Left forelimb (tissue), 1 donor: Measurements from ENCODE around the gene LAMA3.
"Not testable (repeated sequence)": the region's sequence is repeated elsewhere in the genome, so short reads cannot be mapped to it uniquely, and the experiment has no call there.

Source experiments
- DNase-seq: peaks from one replicate; pipeline ENCODE4 v3.0.0-alpha.2; 2018; ENCODE audit warnings: low spot score

LAMA3 gene

DNA sequence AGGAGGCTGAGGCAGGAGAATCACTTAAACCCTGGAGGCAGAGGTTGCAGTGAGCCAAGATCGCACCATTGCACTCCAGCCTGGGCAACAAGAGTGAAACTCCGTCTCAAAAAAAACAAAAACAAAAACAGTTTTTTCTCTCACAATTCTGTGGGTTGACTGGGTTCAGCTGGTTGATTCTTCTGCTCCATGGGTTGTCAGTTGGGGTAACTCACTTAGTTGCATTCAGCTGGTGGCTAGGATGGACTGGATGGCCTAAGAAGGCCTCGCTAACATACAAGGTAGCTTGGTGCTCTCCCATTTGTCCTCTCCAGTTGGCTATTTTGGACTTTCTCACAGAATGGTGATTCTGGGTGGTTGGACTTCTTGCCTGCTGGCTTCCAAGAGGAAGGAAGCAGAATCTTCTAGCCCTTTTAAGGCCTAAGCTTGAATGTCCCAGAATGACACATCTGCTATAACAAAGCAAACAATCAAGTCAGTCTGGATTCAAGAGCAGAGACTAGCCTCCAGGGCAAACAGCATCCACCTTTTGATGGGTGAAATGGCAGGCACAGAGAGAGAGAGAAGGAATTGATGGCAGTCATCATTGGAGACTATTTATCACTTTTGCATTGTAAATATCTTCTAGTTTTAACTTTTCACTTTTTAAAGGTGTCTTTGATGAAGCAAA is 17.9 kb downstream of the LAMA3 start:
- DNase-seq = no peak

DNA sequence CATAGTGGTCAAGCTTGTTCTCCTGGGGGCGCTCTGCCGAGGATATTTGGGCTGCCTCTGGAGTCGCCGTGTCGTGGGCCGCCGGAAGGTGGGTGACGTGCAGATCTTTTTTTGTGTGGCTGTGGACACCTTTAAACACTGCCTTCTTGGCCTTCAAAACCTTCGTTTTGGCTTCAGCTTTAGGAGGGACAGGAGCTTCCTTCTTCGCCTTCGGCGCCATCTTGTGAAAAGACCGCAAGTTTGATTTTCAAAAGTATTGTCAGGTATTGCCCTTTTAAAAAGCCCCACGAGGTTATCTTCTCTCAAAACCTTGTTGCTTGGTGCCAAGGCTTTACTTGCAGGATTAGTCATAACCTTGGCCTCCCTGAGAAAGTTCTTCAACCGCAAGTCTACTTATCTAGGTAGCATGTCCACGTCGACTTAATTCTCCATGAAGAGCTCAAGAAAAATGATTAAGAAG is 20.8 kb downstream of the LAMA3 start:
- no peak for DNase-seq

DNA sequence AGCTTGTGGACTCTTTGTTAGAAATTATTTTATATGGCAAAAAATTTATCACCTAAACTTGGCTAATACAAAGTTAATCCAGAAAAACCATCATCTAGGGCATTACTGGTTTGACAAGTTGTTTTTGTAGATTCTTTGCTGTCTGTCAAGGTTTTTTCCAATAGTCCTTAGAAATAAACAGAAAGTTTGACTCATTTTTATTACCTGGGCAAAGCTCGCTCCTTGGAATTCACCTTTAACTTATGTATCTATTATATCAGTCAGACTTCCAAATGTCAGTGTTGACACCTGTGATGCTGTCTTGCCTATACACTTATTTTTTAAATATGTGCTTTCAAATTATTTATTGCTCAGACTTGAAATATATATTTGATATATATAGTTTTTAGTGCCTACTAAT is 21.7 kb downstream of the LAMA3 start:
- no peak for DNase-seq

DNA sequence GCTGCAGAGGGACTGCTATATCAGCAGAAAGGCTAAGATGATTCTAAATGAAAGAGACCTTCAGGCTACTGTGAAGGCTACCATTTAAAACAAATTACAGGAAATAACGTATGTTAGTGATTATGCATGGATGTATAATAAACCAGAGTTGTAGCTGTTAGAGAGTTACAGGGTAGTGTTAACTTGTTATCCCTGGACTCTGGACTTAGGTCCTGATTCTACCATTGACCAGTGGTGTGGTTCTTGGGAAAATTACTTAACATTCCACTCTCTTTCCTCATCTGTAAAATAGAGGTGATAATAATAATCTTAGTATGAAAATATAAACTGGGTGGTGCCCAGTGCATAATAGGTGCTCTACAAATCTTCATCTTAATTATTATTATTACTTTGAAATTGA is 22.2 kb downstream of the LAMA3 start:
- no peak for DNase-seq

DNA sequence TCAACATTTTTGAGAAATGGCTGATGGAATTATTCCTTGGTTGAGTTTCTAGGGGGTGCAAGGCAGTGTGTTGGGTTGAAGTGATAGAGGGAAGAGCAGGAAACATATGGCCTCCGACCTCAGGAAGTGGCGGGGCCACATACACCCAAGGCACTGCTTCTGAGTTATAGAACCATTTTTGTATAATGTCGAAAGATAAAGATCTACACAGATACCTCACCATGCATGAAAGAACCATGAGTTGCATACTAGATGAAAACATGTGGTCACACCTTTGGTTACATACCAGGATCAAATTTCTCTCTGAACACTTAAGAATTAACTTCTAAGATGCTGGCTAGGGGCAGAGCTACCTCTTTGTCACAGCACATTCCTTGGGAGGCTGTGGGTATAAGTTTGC is 23.2 kb downstream of the LAMA3 start:
- no peak for DNase-seq

DNA sequence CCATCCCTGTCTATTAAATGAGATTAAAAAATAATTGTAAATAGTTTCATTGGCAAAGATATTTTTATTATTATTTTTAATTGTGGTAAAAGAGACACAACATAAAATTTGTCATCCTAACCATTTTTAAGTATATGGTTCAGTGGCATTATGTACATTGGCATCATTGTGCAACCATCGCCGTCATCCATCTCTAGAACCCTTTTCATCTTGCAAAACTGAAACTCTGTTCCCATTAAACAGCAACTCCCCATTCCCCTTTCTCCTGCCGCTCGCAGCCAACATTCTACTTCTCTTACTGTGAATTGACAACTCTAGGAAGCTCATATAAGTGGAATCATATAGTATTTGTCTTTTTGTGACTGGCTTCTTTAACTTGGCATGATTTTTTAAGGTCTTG is 25.3 kb downstream of the LAMA3 start:
- no peak for DNase-seq

DNA sequence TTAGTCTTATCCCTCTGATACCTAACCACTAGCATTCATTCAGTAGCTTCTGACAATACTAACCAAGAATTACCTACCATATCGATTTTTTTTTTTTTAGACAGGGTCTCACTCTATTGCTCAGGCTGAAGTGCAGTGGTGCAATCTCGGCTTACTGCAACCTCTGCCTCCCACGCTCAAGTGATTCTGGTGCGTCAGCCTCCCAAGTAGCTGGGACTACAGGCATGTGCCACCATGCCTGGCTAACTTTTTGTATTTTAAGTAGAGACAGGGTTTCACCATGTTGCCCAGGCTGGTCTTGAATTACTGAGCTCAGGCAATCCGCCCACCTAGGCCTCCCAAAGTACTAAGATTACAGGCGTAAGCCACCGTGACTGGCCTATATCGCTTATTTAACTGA is 26.8 kb downstream of the LAMA3 start:
- not testable (repeated sequence) for DNase-seq

DNA sequence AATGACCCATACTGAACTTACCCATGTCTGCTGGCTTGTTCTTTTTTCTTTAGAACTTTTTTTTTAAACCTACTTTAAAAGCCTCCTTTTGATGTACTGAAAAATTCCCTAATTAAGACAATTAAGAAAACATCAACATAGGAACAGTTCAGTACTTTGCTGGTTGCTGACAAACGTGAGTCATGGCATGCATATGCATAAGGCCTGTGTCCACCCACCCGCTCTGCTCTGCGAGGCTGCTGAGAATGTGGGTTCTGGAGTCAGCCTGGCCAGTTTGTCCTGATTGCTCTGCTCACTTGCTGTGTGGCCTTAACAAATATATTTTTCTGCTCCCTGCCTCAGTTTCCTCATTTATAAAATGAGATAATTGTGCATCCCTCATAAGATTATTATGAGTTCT is 27.3 kb downstream of the LAMA3 start:
- no peak for DNase-seq

DNA sequence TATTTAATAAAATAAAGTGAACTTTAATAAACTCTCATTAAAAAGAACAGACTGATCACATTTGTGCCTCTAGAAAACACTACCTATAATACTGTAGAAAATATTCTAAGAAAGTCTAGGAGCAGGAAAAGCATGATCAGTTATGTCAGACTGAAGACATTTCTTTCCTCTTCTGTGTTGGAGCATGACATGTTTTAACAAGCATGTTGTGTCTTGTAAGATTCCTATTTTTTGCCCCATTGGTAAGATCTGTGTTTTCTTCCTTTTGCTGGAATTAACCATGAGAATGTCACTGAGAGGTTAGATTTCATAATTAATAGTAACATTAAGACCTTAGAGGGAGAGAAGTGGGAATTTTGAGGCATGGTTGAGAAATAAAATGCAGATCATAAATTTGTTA is 27.7 kb downstream of the LAMA3 start:
- no peak for DNase-seq

DNA sequence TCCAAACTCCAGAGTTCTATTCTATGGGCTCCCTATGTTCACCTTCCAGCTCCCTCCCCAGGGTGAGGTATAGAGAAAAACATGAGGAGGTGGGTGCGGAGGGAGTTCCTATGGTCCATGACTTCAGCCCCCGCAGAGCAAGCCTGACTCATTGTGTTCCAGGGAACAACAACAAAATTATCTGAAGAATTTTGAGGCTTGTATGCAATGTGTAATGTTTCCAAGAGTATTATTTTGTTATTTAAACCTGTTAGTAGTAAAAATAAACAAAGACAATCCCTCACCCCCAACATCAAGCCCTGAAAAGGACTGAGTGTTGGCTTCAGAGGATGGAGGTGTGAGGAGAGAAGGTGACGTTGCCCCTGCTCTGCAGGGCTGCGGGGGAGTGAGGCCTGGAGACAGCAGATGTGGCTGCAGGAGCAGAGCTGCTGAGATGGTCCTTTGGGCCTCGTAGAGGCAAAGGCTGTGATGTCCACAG is 29.0 kb downstream of the LAMA3 start:
- no peak for DNase-seq

DNA sequence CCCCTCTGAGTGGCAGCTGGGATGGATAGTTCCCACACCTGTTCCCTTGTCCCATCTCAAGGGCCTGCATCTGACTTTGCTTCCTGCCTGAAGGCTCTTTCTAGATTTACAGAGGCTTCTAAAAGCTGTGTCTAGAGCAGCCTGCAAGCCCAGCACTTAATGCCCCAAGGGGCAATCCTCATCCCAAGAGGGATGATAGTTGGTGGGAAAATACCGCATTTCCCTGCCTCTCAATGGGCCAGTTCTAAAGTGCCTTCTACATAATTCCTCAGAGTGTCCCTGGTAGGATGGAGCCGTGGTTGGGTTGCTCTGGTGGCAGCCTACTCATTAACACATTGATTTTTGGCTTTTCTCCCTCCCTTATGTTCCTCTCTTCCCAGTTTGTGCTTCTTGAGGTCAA is 29.5 kb downstream of the LAMA3 start:
- no peak for DNase-seq

DNA sequence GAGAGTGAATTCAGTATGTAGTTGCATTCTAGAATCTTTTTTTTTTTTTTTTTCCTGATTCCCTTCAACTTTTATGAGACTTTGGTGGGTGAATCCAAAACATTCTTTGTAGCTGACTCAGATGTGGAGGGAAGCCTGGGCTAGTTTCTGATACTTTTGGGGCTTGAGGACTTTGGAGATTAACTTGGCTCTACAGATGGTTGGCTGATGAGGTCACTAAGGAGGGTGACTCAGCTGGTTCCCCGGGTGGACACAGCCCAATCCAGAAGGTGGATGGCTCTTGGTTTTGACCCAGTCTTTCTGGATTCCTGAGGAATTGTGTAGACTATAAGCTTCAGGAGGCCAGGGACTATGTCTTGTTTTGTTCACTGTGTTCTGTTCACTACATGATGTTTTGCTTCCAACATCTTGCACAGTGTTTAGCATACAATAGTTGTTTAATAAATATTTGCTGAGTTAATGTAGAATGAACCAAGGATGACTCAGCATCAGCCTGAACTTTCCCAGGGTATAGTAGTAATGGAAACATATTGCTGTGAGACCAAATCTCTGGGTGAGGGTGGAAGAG is 30.5 kb downstream of the LAMA3 start:
- DNase-seq = no peak

DNA sequence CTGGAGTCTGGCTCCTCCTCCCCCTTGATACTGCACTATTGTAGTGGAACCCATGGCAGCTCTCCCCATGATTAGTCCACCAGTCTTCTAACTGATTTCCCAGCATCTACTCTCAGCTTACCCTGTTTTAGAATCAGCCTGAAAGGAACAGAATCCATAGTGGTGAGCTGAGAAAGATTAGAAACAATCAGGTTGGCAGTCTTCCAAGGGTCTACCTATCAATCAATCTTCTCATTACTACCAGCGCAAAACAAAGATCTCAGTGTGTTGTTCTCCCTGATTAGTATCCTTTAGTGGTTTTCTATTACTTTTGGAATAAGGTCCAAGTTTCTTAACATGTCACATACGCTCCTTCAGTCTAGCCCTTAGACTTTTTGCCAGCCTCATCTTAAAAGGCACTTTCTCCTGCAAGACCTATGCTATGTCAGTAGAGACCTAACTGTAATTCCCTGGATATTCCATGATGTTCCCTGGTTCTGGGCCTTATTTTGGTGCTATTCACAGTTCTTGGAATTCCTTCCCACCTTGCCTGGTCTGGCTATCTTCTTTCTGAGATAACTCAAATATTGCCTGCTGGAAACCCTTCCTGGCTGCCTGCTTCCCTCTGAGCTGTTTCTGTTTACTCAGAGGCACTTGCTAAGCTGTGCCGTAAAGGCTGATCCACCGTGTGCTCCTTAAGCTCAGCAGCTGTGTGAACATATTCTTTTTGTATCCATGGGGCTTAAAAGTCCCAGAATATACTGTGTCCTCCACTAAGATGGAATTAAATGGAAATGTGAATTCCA is 32.6 kb downstream of the LAMA3 start:
- DNase-seq = no peak

DNA sequence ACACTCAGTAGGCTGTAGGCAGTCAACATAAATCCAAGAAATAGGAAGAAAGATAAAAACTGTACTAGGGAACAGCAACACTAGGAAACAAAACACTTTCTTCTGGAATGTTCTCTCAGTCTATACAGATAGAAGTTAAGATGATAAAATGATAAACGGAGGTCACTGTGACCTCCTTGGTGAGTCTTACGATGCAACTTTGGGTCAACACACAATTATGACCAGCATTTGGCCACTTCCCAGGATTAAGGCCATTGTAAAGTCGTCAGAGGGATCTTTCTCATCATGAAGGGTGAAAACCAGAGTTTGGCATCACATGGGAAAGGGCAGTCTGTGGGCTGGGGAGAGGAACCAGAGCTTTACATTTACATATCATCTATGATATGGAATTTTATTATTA is 33.4 kb downstream of the LAMA3 start:
- no peak for DNase-seq

DNA sequence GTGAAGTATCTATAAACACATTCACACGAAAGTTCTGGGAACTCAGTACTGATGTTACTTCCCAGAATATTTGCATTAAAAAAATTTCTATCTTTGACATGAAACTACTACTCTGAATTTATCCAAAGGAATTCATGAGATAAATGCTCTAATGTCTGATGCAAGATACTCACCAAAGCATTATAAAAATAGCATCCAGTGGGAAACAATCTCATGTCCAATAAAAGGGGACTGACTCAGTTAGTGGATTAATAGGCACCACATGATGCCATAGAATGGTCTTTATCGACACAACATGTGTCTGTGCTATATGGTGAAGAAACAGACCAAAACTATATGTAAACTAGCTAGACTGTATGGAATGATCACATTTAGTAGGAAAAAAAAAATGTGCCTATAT is 33.9 kb downstream of the LAMA3 start:
- no peak for DNase-seq

DNA sequence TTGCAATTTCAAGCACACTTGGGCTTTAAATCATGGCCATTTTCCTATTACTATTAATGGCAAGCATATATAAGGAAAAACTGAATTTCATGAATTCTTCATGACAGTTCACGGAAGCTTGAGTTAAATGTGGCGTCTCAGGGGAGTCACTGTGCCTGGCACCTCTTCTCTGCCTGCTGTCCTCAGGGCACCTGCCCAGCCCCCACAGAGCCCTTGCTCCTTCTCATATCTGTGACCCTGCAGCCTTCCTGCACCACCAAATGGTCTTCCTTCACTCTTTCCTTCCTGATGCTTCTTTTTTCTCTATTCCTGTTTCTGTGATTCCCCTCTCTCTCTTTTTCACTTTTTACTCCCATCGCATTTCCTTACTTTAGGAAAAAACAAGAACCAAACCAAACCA is 35.4 kb downstream of the LAMA3 start:
- DNase-seq = no peak

DNA sequence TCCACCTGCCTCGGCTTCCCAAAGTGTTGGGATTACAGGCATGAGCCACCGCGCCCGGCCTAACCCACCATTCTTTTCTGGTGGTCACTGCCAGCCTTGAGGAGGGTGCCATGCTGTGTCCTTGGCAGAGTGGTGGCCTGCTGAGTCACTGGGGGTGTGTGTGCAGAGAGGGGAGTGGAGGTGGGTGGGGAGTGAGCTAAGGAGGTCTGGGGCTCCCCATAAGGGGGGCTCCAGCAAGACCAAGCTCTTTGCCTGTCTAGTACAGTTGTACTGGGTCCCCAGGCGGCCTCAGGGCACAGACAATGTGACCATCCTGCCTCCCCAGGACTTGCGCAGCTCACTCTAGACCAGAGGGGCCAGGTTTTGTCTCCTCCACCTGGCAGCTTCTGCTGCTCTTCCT is 36.1 kb downstream of the LAMA3 start:
- no peak for DNase-seq

DNA sequence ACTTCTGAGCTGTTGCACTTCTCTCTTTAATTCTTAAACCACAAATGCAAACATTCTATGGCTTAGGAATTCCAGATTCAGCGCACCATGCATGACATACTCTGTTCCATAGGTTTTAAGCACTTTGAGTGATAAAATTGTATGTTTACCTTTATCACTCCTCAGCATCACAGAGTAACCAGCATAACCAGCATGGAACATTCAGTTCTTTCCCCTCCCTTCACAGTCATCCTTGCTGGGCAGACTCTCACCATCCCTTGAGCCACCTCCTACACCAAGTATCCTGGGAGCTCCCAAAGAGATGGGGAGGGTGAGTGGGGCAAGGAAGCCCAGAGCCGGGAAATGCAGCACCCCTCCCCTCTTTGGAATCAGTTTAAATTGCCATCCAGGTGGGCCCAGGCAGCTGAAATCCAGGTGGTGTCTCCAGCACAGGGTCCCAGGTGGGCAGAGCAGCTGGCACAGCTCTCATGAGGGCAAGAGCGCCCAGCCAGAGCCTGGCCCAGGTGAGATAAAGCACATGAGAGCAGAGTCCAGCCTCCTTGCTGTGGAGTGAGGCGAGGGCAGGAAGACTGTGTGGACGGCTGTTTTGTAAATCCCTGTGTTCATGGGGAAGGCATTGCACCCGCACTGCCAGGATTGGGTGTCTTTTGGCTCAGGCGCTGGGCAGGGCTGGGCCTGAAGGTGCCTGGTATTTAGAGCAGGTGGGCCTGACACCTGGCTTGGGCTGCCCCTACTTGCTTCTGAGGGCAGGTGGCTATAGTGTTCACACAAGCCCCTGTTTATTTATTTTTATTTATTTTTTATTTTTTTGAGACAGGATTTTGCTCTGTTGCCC is 36.8 kb downstream of the LAMA3 start:
- DNase-seq = no peak

DNA sequence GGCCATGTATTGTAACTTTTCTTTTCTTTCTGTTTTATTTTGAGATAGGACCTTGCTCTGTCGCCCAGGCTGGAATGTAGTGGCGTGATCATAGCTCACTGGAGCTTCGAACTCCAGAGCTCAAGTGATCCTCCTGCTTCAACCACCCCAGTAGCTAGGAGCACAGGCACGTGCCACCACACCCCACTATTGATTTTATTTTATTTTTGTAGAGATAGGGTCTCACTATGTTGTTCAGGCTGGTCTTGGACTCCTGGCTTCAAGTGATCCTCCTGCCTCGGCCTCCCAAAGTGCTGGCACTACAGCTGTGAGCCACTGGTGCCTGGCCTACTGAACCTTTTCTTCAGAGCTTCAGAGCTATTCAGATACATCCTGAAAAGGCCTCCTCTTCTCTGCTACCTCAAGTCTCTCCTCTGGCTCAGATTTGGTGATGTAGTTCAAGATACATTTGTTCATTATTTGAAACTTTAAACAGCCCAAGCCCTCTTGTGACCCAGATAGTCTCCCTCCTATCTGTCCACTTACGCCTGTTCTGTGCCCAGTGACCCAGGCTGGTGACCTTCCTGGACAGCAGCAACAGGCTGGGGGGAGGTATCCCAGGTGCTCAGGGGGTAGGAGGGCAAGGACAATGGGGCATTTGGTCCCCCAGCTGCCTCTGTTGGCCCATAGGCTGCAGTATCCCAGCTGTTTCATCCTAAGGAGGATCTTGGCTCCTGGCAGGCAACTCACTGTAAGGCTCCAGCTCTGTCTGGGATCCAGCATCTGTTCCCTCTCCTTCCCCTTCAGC is 38.6 kb downstream of the LAMA3 start:
- no peak for DNase-seq

DNA sequence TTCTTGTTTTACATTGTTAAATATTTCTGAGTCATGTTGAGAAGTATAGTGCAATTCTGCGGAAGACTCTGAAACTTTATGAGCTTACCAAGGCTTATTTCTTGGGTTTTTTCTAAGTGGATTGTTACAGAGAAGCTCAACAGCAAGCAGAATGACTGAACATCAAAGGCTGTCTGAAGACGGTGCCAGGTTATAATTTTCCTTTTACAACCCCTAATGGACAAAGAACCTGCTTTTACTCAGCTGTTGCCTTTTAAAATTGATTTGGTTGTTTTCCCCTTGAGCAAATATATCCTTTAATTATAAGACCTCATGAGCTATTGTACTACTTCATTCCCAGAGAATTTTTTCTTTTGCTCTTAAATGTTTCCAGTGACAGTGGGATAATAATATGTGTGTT is 41.6 kb downstream of the LAMA3 start:
- DNase-seq = no peak

DNA sequence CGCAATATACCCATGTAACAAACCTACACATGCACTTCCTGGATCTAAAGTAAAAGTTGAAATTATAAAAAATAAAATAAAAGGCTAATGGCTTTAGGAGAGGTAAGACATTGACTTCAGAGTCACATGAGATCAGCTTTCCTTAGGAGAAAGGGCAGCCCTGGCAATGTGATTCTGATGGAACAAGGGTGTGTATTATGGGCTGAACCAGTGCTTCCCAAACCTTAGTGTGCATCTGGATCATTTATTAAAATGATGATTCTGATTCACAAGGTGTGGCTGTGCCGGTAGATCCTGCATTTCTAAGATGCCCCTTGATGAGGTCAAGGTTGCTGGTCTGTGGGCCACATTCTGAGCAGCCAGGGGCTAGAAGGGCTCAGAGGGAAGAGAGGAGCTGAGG is 42.6 kb downstream of the LAMA3 start:
- no peak for DNase-seq

DNA sequence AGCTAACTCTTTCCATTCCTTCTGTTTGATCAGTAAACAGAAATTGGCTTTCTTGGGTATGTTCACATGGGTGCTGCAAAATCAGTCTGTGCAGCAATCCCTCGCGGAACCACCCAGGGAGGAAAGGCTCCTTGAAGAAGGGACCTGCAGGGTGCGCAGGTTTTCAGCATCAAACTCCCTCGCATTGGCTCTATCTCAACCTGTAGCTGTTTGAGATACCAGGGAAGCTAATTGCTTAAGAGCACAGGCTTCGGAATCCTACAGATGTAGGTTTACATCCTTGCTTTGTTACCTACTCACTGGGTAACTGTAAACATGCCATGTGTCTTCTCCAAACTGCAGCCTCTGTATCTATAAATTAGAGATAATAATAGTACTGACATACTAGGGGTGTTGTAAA is 43.2 kb downstream of the LAMA3 start:
- no peak for DNase-seq
